HepG2 (cell line): ENCODE results near the gene GIMAP7. TPM values are rescaled to one million over a fixed set of nuclear protein-coding genes. Genes with fewer than 3 reads are reported as not detected.

ENCODE experiments used
- ATAC-seq: fragments of 200-7000 bp; cut with Tn5 transposase; 3 replicates; pipeline ENCODE4 v1.9.1; 2020; ENCODE audit warnings: mild to moderate bottlenecking, moderate library complexity
- BruUV-seq: library from RNA; stranded (reverse); fragments of 400-500 nt; replicated peaks from 2 replicates; lab custom pipeline; 2021; lab: Mats Ljungman, UMichigan
- CTCF ChIA-PET: fragments of 300-600 bp; formaldehyde crosslinking; extraction: SDS; loops from one replicate; lab custom pipeline; 2021; ENCODE audit warnings: low total read pairs, inconsistent platforms, low intra/inter-chr PET ratio; lab: Yijun Ruan, JAX
- POLR2A ChIA-PET: fragments of 350-600 bp; sonication (Branson Sonifier 250); formaldehyde crosslinking; loops from one replicate; lab custom pipeline; 2020; ENCODE audit warnings: antibody characterized with exemption, inconsistent platforms; lab: Yijun Ruan, JAX
- DNase-seq: peaks from one replicate; pipeline ENCODE4 v3.0.0-alpha.2; 2015; ENCODE audit warnings: low spot score
- FAIRE-seq: peaks from 3 replicates; lab custom pipeline; 2011; peaks lifted over from hg19 to GRCh38; lab: Jason Lieb, UNC
- H2AFZ ChIP-seq: one replicate; pipeline ENCODE4 v1.6.1; 2011; ENCODE audit warnings: low read length, inconsistent platforms
- H3K27ac ChIP-seq: fragments of 300-600 bp; 3 replicates; pipeline ENCODE4 v1.8.0; 2011; ENCODE audit warnings: mixed run types, mild to moderate bottlenecking, mixed read lengths, low read length, inconsistent platforms; ENCODE audit not compliant: insufficient read depth; ENCODE audit errors: extremely low read length
- H3K27me3 ChIP-seq, 2 experiments: fragments of 200-600 bp in 1 of 2; 2 replicates in 1 of 2; 3 replicates in 1 of 2; pipeline versions ENCODE4 v1.6.0 to v1.8.0; 2011; ENCODE audit warnings: low read length in 2 of 2, mild to moderate bottlenecking in 2 of 2, moderate library complexity in 2 of 2, inconsistent platforms in 1 of 2; ENCODE audit not compliant: insufficient read depth in 2 of 2, control insufficient read depth in 1 of 2
- H3K36me3 ChIP-seq, 2 experiments: fragments of 200-600 bp in 1 of 2; replicated peaks in 1 of 2; 2 replicates in 1 of 2; 3 replicates in 1 of 2; pipeline versions ENCODE4 v1.5.1 to v1.8.0; 2011; ENCODE audit warnings: low read length in 2 of 2, inconsistent platforms in 1 of 2; ENCODE audit not compliant: insufficient read depth in 2 of 2, control insufficient read depth in 1 of 2
- H3K4me1 ChIP-seq: 2 replicates; pipeline ENCODE4 v1.5.1; 2012; ENCODE audit warnings: low read length, inconsistent platforms; ENCODE audit not compliant: insufficient read depth
- H3K4me2 ChIP-seq: 2 replicates; pipeline ENCODE4 v1.6.0; 2011; ENCODE audit warnings: low read depth, low read length, inconsistent platforms
- H3K4me3 ChIP-seq, 3 experiments: fragments of 200-600 bp in 1 of 3; sonication (generic), shearing (Covaris generic) in 1 of 3; replicated peaks in 1 of 3; 2 replicates each; pipeline ENCODE4 v1.5.1; 2011 to 2016; ENCODE audit warnings: low read length in 3 of 3, inconsistent platforms in 2 of 3, low read depth in 2 of 3, mild to moderate bottlenecking in 2 of 3, control low read depth in 1 of 3, mixed read lengths in 1 of 3; ENCODE audit not compliant: insufficient read depth in 1 of 3
- H3K79me2 ChIP-seq: one replicate; pipeline ENCODE4 v1.6.1; 2011; ENCODE audit warnings: low read length, inconsistent platforms; ENCODE audit not compliant: insufficient read depth
- H3K9ac ChIP-seq: 2 replicates; pipeline ENCODE4 v1.6.0; 2011; ENCODE audit warnings: mild to moderate bottlenecking, low read depth, low read length, inconsistent platforms; ENCODE audit not compliant: insufficient read depth
- H3K9me3 ChIP-seq: 2 replicates; pipeline ENCODE4 v1.5.1; 2012; ENCODE audit warnings: mild to moderate bottlenecking, low read length
- H4K20me1 ChIP-seq: 2 replicates; pipeline ENCODE4 v1.6.0; 2011; ENCODE audit warnings: inconsistent platforms, mild to moderate bottlenecking, low read length, moderate library complexity; ENCODE audit not compliant: insufficient read depth
- GTF3A ChIP-seq: sonication (generic); formaldehyde crosslinking; conservative IDR thresholded peaks from 2 replicates; pipeline ENCODE4 v1.4.0; 2020; ENCODE audit warnings: mild to moderate bottlenecking, missing genetic modification reagents
- HNF4A ChIP-seq: sonication (generic); formaldehyde crosslinking; IDR thresholded peaks from 2 replicates; pipeline ENCODE4 v1.4.0; 2020; ENCODE audit warnings: missing genetic modification reagents
- MAFK ChIP-seq, 2 experiments: IDR thresholded peaks in 1 of 2; conservative IDR thresholded peaks in 1 of 2; 2 replicates each; pipeline ENCODE4 v1.6.1; 2011; ENCODE audit warnings: improper control_type of control experiment in 2 of 2, low read length in 2 of 2
- SIN3B ChIP-seq: fragments of 150-350 bp; IDR thresholded peaks from 2 replicates; pipeline ENCODE4 v1.6.1; 2014; ENCODE audit warnings: low read length
- ZHX1 ChIP-seq: sonication (generic); formaldehyde crosslinking; IDR thresholded peaks from 2 replicates; pipeline ENCODE4 v1.8.1; 2022; ENCODE audit warnings: low read depth, mild to moderate bottlenecking, missing genetic modification reagents
- ZNF296 ChIP-seq: sonication (generic); formaldehyde crosslinking; conservative IDR thresholded peaks from 2 replicates; pipeline ENCODE4 v1.5.0; 2020; ENCODE audit warnings: mild to moderate bottlenecking, missing genetic modification reagents
- ZSCAN20 ChIP-seq: sonication (generic); formaldehyde crosslinking; IDR thresholded peaks from 2 replicates; pipeline ENCODE4 v1.4.0; 2020; ENCODE audit warnings: missing genetic modification reagents, mild to moderate bottlenecking, borderline replicate concordance
- WGBS: methylation state at CpG from one replicate; pipeline ENCODE4 v1.1.6; 2017; ENCODE audit warnings: low lambda C conversion rate; 5-methylcytosine and 5-hydroxymethylcytosine counted together
- in situ Hi-C: cut with HindIII; loops from 2 replicates; pipeline ENCODE4 v1.10.0; 2017; ENCODE audit warnings: low pct_unique_long_range_greater_than_20kb; ENCODE audit not compliant: extremely low pct_ligation_motif_present
- intact Hi-C: fragments of 100-400 bp; cut with micrococcal nuclease; formaldehyde crosslinking; loops from one replicate; pipeline ENCODE4 v1.10.0; 2022; ENCODE audit not compliant: unreplicated experiment
- polyA plus RNA-seq, 8 experiments: library from polyadenylated mRNA; depleted of rRNA in 3 of 8; stranded (reverse) in 7 of 8; unstranded in 1 of 8; fragments of >200 nt; fragmentation: Illumina TruSeq in 4 of 8; extraction: Trizol in 4 of 8; gene quantifications; 2 replicates each; pipeline versions ENCODE4 v1.2.1 to v1.2.3, GENCODE V29; 2011 to 2016; ENCODE audit warnings: low read depth in 4 of 8, missing spikeins in 1 of 8, mixed read lengths in 1 of 8; ENCODE audit not compliant: insufficient read depth in 1 of 8
- total RNA-seq, 5 experiments: library from RNA; depleted of rRNA; stranded (reverse); fragments of >200 nt; fragmentation: Illumina TruSeq; extraction: Trizol; gene quantifications; 2 replicates each; pipeline ENCODE4 v1.2.3, GENCODE V29; 2016; ENCODE audit warnings: low read depth in 1 of 5

The GIMAP7 gene
- total and polyA plus RNA-seq, 2 of the 13 experiments (the other 11 are each of a cell fraction or from before 2014, with no cell fraction given) = not detected

DNA sequence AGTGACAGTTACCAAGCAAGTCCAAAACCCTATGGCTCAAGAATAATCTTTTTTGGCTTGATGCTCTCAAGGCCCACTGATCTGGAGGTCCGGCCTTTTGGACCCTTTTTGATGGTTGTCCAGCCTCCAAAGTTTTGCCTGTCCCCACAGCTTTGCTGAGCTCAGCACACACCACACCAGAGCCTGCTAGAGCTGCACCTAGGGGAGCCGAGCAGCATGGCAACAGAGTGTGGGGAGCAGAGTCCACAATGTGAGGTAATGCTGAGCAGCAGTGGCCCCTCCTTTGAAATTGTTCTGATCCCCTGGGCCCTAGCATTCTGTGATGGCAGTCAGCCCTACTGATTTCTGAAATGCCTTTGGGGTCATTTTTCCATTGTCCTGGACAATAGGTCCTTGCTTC lies 9.3 kb downstream of the GIMAP7 start:
- Histone ChIP-seq H3K4me2 (no peak overlapping the region), H3K4me1 (no peaks in the 10 kb centered on the region), H3K79me2 (no peaks in the 10 kb centered on the region), H2AFZ (no peak overlapping the region), H4K20me1 (no peaks in the 10 kb centered on the region), H3K9ac (no peak overlapping the region), H3K27ac (no peak overlapping the region), H3K9me3 (peaks cover 3% of the 10 kb centered on the region; the same call in 1 of the 2 replicates), H3K27me3 (peaks cover 0 to 8% of the 10 kb centered on the region in 2 experiments; a peak in 1 of 5 replicates), H3K36me3 (no peaks in the 10 kb centered on the region), H3K4me3 (no peak overlapping the region)
- ChIA-PET CTCF (no interaction called here), POLR2A (no interaction called here)
- in situ Hi-C loops = no loop called here
- peak; percentile 38 to 68 for TF ChIP-seq MAFK (conservative IDR thresholded peaks at IDR 0.05 in 1 of 2, IDR thresholded peaks at IDR 0.05 in 1 of 2; ENCODE audit: low read length in 2 of 2)
- TF ChIP-seq SIN3B = no peak
- peak; percentile 50 for TF ChIP-seq HNF4A (CRISPR knock-in tag)
- ATAC-seq (peak; percentile 80), FAIRE-seq (no peak), DNase-seq (no peak)
- 0% methylated on average over 2 of the region's 2 CpGs for WGBS
- no TSS peak for BruUV-seq
- intact Hi-C loops = no loop called here

DNA sequence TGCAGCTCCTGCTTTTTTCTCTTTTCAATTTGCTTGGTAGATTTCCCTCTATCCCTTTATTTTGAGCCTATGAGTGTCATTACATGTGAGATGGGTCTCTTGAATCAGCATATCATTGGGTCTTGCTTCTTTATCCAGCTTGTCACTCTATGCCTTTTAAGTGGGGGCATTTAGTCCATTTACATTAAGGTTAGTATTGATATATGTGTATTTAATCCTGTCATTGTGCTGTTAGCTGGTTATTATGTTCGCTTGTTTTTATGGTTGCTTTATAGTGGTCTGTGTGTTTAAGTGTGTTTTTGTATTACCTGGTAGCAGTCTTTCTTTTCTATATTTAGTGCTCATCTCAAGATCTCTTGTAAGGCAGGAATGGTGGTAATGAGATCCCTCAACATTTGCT lies 17.0 kb downstream of the GIMAP7 start:
- H3K79me2 ChIP-seq = no peaks in the 10 kb centered on the region
- no peak overlapping the region for H3K4me2 ChIP-seq
- ChIA-PET CTCF (no interaction called here), POLR2A (no interaction called here)
- no peaks in the 10 kb centered on the region for H3K36me3 ChIP-seq
- no peak overlapping the region for H2AFZ ChIP-seq
- TF ChIP-seq GTF3A (CRISPR knock-in tag) = no peak
- no peak for TF ChIP-seq ZSCAN20 (CRISPR knock-in tag)
- TF ChIP-seq ZNF296 (CRISPR knock-in tag) = no peak
- TF ChIP-seq ZHX1 (CRISPR knock-in tag) = no peak
- intact Hi-C loops (no loop called here), in situ Hi-C loops (no loop called here)
- BruUV-seq = no TSS peak
- H3K9me3 ChIP-seq = peaks cover 6% of the 10 kb centered on the region; the same call in 1 of the 2 replicates
- no peak overlapping the region for H3K9ac ChIP-seq
- no peak overlapping the region for H3K4me3 ChIP-seq
- no peaks in the 10 kb centered on the region for H3K27me3 ChIP-seq
- WGBS = 0% methylated on average over 1 of the region's 1 CpG
- DNase-seq = no peak
- H3K4me1 ChIP-seq = no peaks in the 10 kb centered on the region
- no peak overlapping the region for H3K27ac ChIP-seq
- no peak for FAIRE-seq
- H4K20me1 ChIP-seq = no peaks in the 10 kb centered on the region
- no peak for ATAC-seq
